Memory B cell (primary cell): Measurements from ENCODE around the gene OR2D3.
"Not testable (repeated sequence)": the region's sequence is repeated elsewhere in the genome, so short reads cannot be mapped to it uniquely, and the experiment has no call there.

Source experiments
- ATAC-seq: fragments of 150-1000 bp; cut with Tn5 transposase; 2 replicates; pipeline ENCODE4 v1.10.0; 2021; ENCODE audit warnings: low read depth, mild to moderate bottlenecking, moderate library complexity
- DNase-seq, 2 donors: peaks; one replicate each; pipeline ENCODE4 v3.0.0; 2022; ENCODE audit warnings: low spot score in 2 of 2
- H3K27ac Mint-ChIP-seq: one replicate; pipeline ENCODE4 v1.8.0; 2022; ENCODE audit warnings: mild to moderate bottlenecking, moderate library complexity, mixed read lengths
- H3K27me3 Mint-ChIP-seq: one replicate; pipeline ENCODE4 v1.8.0; 2022; ENCODE audit warnings: mixed read lengths
- H3K36me3 Mint-ChIP-seq: one replicate; pipeline ENCODE4 v1.8.0; 2022; ENCODE audit warnings: mild to moderate bottlenecking, mixed read lengths
- H3K4me1 Mint-ChIP-seq: one replicate; pipeline ENCODE4 v1.8.0; 2022; ENCODE audit warnings: mixed read lengths
- H3K4me3 Mint-ChIP-seq: one replicate; pipeline ENCODE4 v1.8.0; 2022; ENCODE audit warnings: mild to moderate bottlenecking, moderate library complexity, mixed read lengths
- H3K9me3 Mint-ChIP-seq: one replicate; pipeline ENCODE4 v1.8.0; 2022; ENCODE audit warnings: mixed read lengths

The OR2D3 gene, protein sequence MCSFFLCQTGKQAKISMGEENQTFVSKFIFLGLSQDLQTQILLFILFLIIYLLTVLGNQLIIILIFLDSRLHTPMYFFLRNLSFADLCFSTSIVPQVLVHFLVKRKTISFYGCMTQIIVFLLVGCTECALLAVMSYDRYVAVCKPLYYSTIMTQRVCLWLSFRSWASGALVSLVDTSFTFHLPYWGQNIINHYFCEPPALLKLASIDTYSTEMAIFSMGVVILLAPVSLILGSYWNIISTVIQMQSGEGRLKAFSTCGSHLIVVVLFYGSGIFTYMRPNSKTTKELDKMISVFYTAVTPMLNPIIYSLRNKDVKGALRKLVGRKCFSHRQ

DNA sequence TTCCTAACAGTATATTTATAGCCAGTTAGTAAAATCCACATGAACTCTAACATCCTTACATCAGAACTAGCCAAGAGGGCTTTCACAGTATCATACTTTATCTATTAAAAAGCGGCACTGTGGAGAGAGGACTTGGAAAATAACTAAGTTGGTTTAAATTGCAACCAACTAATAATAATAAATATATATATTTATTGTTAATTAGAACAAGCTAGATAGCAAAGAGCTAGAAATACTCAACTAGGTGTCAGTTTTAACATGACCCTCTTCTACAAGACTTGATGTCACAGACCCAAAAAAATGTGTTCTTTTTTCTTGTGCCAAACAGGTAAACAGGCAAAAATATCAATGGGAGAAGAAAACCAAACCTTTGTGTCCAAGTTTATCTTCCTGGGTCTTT, at the start of gene OR2D3:
OR2D3 (plus strand) TSS at position 301 of the 400 bp plus-strand sequence; CDS start at position 301, 0 bp downstream.
- DNase-seq (no peak), ATAC-seq (no peak)
- Mint-ChIP-seq H3K27me3 (peaks cover 5% of the 10 kb centered on the region), H3K9me3 (no peaks in the 10 kb centered on the region), H3K36me3 (no peaks in the 10 kb centered on the region), H3K4me1 (peaks cover 2% of the 10 kb centered on the region), H3K27ac (peak within 1 kb of the TSS; percentile 61), H3K4me3 (no peak within 1 kb of the TSS)

DNA sequence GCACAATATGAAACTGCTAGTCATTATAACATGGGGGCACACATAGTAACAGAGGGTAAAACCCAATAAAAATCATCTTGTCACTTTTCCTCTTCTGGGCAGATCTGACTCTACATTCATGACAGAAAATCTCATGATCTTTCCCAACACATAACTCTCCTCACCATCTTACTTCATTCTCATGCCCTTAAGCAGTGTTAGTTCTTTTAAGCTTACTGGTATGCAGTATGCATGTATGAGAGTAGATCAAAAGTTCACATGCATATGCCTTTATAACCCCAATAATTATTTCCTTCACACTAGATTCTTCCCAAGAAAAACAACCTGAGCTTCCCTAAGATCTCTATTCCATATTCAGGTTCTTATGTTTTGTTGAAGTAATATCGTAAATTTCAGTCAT, 49.5 kb upstream of the OR2D3 start:
- H3K27me3 Mint-ChIP-seq = peaks cover 4% of the 10 kb centered on the region
- H3K4me1 Mint-ChIP-seq = no peaks in the 10 kb centered on the region
- no peak overlapping the region for H3K27ac Mint-ChIP-seq
- no peak for DNase-seq
- H3K36me3 Mint-ChIP-seq = no peaks in the 10 kb centered on the region
- no peaks in the 10 kb centered on the region for H3K9me3 Mint-ChIP-seq
- no peak for ATAC-seq
- H3K4me3 Mint-ChIP-seq = no peak overlapping the region

DNA sequence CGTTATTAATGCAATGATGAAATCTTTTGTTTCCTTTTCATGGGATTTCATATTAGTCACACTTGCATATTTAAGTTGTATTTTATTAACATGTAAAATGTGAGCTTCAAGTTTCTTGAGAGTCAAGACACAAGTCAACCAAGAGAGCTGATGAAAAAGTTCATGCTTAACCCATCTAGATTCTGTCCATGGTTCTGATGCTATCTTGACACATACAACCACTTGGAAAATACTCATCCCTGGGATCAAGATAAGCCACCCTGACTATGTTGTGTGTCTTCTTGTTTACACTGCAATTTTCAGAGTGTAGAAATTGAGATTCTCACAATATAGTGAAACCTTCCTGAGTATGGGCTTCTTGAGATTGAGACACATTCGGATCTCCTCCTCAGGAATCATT, 45.0 kb upstream of the OR2D3 start:
- no peak for ATAC-seq
- H3K36me3 Mint-ChIP-seq = no peaks in the 10 kb centered on the region
- peaks cover 1% of the 10 kb centered on the region for H3K9me3 Mint-ChIP-seq

DNA sequence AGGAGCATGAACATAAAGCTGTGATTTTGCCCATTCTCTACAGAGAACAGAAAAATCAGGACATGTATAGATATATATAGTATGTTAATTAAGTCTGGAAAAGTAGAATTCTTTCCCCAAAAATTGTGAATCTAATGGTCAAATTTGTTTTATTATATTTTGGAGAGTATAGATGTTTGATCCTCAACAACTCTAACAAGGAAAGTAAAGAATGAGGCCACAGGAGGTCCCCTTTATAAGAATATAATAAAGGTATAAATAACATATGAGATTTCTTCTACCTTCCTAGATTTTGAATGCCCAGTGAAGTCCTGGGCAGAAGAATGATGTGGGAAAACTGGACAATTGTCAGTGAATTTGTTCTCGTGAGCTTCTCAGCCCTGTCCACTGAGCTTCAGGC, 44.5 kb upstream of the OR2D3 start, which contains the start of gene OR10A4:
OR10A4 (plus strand) TSS at position 301 of the 400 bp plus-strand sequence; CDS start at position 324, 23 bp downstream.
- Mint-ChIP-seq H3K27me3 (peaks cover 9% of the 10 kb centered on the region), H3K27ac (no peak within 1 kb of the TSS), H3K36me3 (no peaks in the 10 kb centered on the region), H3K9me3 (peaks cover 1% of the 10 kb centered on the region), H3K4me1 (peaks cover 3% of the 10 kb centered on the region), H3K4me3 (no peak within 1 kb of the TSS)
- ATAC-seq = no peak
- no peak for DNase-seq

More for the DNA sequence above, 45.0 kb upstream of the OR2D3 start:
- no peak for DNase-seq
- Mint-ChIP-seq H3K4me1 (peaks cover 3% of the 10 kb centered on the region), H3K27me3 (peaks cover 7% of the 10 kb centered on the region), H3K4me3 (no peak overlapping the region), H3K27ac (no peak overlapping the region)

DNA sequence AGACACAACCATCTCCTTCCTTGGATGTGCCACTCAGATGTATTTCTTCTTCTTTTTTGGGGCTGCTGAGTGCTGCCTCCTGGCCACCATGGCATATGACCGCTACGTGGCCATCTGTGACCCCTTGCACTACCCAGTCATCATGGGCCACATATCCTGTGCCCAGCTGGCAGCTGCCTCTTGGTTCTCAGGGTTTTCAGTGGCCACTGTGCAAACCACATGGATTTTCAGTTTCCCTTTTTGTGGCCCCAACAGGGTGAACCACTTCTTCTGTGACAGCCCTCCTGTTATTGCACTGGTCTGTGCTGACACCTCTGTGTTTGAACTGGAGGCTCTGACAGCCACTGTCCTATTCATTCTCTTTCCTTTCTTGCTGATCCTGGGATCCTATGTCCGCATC, 43.9 kb upstream of the OR2D3 start:
- peaks cover 9% of the 10 kb centered on the region for H3K27me3 Mint-ChIP-seq
- no peaks in the 10 kb centered on the region for H3K36me3 Mint-ChIP-seq
- peaks cover 3% of the 10 kb centered on the region for H3K4me1 Mint-ChIP-seq
- DNase-seq (no peak), ATAC-seq (no peak)
- H3K4me3 Mint-ChIP-seq = no peak overlapping the region
- no peak overlapping the region for H3K27ac Mint-ChIP-seq
- peaks cover 1% of the 10 kb centered on the region for H3K9me3 Mint-ChIP-seq

DNA sequence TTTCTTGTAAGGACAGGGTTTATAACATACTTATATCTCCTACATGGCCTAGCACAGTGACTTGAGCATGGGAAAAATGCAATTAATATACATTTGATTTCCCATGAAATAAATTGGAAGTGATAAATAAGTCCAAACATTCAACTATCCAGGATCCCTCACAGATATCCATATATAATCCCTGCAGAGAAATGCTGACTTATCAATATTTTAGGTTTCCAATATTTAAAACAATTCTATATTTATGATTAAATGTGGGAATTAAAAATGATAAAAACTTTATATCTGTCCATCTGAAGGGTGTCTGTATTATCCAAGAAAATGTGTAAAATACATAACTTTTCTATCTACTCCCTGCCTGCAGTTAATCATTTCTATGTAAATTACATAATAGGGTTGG, 38.1 kb upstream of the OR2D3 start:
- Mint-ChIP-seq H3K9me3 (no peaks in the 10 kb centered on the region), H3K27me3 (peaks cover 11% of the 10 kb centered on the region), H3K4me3 (no peak overlapping the region), H3K27ac (no peak overlapping the region), H3K4me1 (no peaks in the 10 kb centered on the region), H3K36me3 (no peaks in the 10 kb centered on the region)
- ATAC-seq (no peak), DNase-seq (no peak)

DNA sequence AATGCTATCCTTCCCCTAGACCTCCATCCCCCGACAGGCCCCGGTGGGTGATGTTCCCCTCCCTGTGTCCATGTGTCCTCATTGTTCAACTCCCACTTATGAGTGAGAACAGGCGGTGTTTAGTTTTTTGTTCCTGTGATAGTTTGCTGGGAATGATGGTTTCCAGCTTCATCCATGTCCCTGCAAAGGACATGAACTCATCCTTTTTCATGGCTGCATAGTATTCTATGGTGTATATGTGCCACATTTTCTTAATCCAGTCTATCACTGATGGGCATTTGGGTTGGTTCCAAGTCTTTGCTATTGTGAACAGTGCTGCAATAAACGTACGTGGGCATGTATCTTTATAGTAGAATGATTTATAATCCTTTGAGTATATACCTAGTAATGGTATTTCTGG, 33.1 kb upstream of the OR2D3 start:
- H3K4me3 Mint-ChIP-seq, H3K4me1 Mint-ChIP-seq, H3K9me3 Mint-ChIP-seq, H3K27ac Mint-ChIP-seq, ATAC-seq, DNase-seq, H3K36me3 Mint-ChIP-seq: not testable (repeated sequence)
- H3K27me3 Mint-ChIP-seq = peaks cover 11% of the 10 kb centered on the region

DNA sequence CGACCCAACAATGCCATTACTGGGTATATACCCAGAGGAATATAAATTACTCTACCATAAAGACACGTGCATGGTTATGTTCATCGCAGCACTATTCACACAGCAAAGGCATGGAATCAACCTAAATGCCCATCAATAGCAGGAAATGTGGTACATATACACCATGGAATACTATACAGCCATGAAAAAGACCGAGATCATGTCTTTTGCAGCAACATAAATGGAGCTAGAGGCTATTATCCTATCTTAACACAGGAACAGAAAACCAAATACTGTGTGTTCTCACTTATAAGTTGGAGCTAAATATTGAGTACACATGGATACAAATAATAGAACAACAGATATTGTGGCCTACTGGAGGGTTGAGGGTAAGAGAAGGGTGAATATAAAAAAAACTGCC, 32.0 kb upstream of the OR2D3 start:
- peaks cover 6% of the 10 kb centered on the region for H3K27me3 Mint-ChIP-seq
- H3K9me3 Mint-ChIP-seq = no peaks in the 10 kb centered on the region
- ATAC-seq (no peak), DNase-seq (no peak)
- H3K36me3 Mint-ChIP-seq = no peaks in the 10 kb centered on the region
- no peak overlapping the region for H3K27ac Mint-ChIP-seq
- H3K4me1 Mint-ChIP-seq = no peaks in the 10 kb centered on the region
- no peak overlapping the region for H3K4me3 Mint-ChIP-seq

DNA sequence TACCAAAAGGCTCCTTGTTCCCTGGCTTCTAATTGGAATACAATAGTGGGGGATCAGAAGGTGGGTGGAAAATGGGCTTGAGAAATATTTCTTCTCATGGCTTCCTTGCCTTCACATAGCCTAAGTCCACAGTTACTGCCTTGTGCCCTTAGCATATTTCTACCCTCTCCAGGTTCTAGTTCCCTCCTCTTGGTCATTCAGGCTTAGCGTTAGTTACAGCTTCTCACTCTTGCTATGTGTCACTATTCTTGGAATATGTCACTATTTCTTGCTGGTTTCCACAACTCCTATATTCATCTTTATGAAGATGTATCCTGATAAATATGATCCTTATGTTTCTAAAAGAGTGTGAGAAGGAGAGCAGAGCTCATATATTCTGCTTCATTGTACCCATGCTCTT, 31.0 kb upstream of the OR2D3 start:
- H3K36me3 Mint-ChIP-seq = no peaks in the 10 kb centered on the region
- ATAC-seq (no peak), DNase-seq (no peak)
- no peaks in the 10 kb centered on the region for H3K9me3 Mint-ChIP-seq
- H3K4me3 Mint-ChIP-seq = no peak overlapping the region
- peaks cover 6% of the 10 kb centered on the region for H3K27me3 Mint-ChIP-seq
- H3K4me1 Mint-ChIP-seq = no peaks in the 10 kb centered on the region
- H3K27ac Mint-ChIP-seq = no peak overlapping the region

DNA sequence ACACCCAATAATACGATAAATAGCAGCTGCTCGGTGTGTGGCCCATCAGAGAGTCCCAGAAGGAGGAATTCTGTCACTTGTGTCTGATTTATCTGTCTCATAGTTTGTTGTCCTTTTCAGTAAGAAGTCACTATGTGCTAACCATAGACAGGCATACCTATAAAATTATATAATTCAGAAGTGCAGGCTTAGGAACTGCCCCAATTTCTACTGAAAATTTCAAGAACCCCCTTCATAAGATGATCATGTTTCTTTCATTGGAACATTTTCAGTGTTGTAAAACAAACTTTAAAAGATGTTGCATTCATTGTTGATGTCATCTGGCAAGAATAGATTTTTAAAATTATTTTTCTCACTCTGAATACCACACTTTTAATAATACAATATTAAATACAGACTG, 28.4 kb upstream of the OR2D3 start, which contains the start of gene OR2D2:
OR2D2 (minus strand) TSS at position 101 of the 400 bp plus-strand sequence; CDS start at position 101, 0 bp downstream.
- Mint-ChIP-seq H3K27me3 (peaks cover 9% of the 10 kb centered on the region), H3K27ac (no peak within 1 kb of the TSS), H3K4me1 (peaks cover 5% of the 10 kb centered on the region)

DNA sequence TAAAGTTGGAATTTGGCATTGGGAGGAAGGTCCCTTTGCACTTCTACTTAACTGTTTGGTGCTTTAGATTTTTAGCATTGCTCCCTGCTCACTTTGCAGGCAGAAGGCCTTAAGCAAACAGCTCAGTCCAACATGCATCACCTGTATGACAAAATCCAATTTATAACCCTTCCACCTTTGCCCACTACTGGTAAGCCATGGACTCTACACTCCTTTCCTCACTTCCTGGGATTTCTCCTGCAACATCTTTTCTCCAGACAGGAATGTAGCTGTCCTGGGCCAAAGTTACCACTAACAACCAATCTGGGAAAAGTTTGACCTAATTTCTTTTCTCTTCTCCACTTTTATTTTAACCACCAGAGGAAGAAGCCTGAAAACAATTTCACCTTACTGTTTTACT, 26.7 kb upstream of the OR2D3 start:
- no peak for ATAC-seq
- Mint-ChIP-seq H3K27me3 (peaks cover 19% of the 10 kb centered on the region), H3K36me3 (no peaks in the 10 kb centered on the region), H3K4me3 (no peak overlapping the region), H3K4me1 (peaks cover 5% of the 10 kb centered on the region), H3K27ac (no peak overlapping the region), H3K9me3 (no peaks in the 10 kb centered on the region)
- no peak for DNase-seq

More for the DNA sequence above, 28.4 kb upstream of the OR2D3 start, which contains the start of gene OR2D2:
- ATAC-seq (no peak), DNase-seq (no peak)
- Mint-ChIP-seq H3K4me3 (no peak within 1 kb of the TSS), H3K9me3 (no peaks in the 10 kb centered on the region), H3K36me3 (no peaks in the 10 kb centered on the region)

DNA sequence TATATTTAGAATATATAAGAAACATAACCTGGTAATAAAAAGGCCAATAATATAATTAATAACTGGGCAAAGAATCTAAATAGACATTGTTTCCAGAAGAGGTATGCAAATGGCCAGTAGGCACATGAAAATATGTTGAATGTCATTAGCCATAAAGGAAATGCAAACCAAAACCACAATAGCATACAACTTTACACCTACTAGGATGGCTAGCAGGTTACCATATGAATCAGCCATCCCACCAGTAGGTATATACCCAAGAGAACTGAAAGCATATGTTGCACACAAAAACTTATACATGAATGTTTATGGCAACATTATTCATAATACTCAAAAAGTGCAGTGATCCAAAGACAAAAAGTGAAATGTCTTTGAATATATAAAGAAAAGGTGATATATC, 25.8 kb upstream of the OR2D3 start:
- Mint-ChIP-seq H3K27me3 (peaks cover 19% of the 10 kb centered on the region), H3K4me3 (no peak overlapping the region), H3K9me3 (no peaks in the 10 kb centered on the region), H3K27ac (no peak overlapping the region), H3K36me3 (no peaks in the 10 kb centered on the region), H3K4me1 (peaks cover 5% of the 10 kb centered on the region)
- DNase-seq = no peak
- ATAC-seq = no peak

DNA sequence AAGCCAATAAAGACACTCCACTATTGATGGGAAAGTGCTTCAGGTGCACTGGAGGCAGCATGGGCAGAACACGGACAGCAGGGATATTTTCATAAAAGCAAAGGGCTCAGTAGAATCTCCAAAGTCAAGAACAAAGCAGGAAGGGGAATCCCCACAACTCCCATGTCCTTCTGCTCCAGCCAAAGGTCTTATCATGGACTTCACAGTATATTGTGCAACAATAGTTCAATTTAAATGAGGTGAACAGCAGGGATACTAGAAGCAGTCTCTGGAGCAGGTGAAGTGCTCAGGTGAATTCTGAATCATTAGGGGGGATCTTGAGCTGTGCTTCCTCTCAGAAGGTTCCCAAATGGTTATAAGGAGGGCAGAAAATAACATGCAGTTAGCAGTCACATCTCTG, 21.9 kb upstream of the OR2D3 start:
- H3K27me3 Mint-ChIP-seq = peaks cover 14% of the 10 kb centered on the region
- H3K4me3 Mint-ChIP-seq = no peak overlapping the region
- H3K9me3 Mint-ChIP-seq = no peaks in the 10 kb centered on the region
- no peak overlapping the region for H3K27ac Mint-ChIP-seq
- DNase-seq = no peak
- ATAC-seq = no peak
- H3K4me1 Mint-ChIP-seq = peaks cover 5% of the 10 kb centered on the region
- H3K36me3 Mint-ChIP-seq = no peaks in the 10 kb centered on the region

DNA sequence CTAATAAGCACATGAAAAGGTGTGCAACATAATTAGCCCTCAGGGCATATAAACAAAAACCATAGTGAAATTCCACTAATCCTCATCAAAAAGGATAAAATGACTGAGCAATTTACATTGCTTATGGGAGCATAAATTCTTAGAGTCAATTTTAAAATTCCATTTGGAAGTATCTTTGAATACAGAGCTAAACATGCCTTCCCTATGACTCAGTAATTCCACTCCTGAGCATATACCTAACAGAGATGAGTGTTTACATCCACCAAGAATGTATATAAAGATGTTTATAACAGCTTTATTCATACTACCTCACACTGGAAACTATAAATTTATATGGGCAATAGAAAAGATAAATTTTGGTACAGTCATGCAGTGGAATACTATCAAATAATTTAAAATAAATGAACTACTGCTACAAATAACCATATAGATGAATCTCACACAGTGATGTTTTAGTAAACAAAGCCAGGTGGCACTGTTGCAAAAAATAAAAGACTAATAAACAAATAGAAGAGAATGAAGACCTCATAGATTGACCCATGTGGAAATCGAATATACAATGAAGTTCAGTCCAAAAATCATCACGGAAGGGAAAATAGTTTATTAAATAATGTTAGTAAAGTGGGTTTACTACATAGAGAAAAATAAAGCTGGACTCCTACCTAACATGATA, 20.3 kb upstream of the OR2D3 start:
- Mint-ChIP-seq H3K4me1 (no peaks in the 10 kb centered on the region), H3K27me3 (peaks cover 13% of the 10 kb centered on the region), H3K4me3 (no peak overlapping the region), H3K36me3 (no peaks in the 10 kb centered on the region), H3K9me3 (no peaks in the 10 kb centered on the region), H3K27ac (no peak overlapping the region)
- DNase-seq = no peak
- no peak for ATAC-seq
